SU-DHL-6 (cell line): ENCODE measurements around the gene ACAP3.

Experiments
- H2AFZ ChIP-seq: fragments of 200-600 bp; sonication (generic); 2 replicates; pipeline ENCODE4 v1.6.1; 2014; ENCODE audit warnings: low read depth, mild to moderate bottlenecking, moderate library complexity, mixed read lengths, antibody characterized with exemption, low read length; ENCODE audit not compliant: severe bottlenecking
- H3F3A ChIP-seq: fragments of 200-600 bp; shearing (Covaris generic); 2 replicates; pipeline ENCODE4 v1.6.0; 2016; ENCODE audit warnings: antibody characterized with exemption, mild to moderate bottlenecking; ENCODE audit not compliant: insufficient read depth
- H3K27ac ChIP-seq: fragments of 200-600 bp; sonication (generic); 2 replicates; pipeline ENCODE4 v1.5.1; 2016; ENCODE audit warnings: low read depth, mild to moderate bottlenecking, low read length, moderate library complexity, mixed read lengths
- H3K27me3 ChIP-seq: fragments of 200-600 bp; sonication (generic), shearing (Covaris generic); 2 replicates; pipeline ENCODE4 v1.6.0; 2014; ENCODE audit warnings: mild to moderate bottlenecking, low read length
- H3K36me3 ChIP-seq: fragments of 200-600 bp; sonication (generic); 2 replicates; pipeline ENCODE4 v1.6.1; 2014; ENCODE audit warnings: mild to moderate bottlenecking, low read length, mixed read lengths
- H3K4me2 ChIP-seq: fragments of 300-600, 200-600 bp; shearing (Covaris generic), sonication (generic); 2 replicates; pipeline ENCODE4 v1.6.0; 2014; ENCODE audit warnings: low read length, low read depth, mild to moderate bottlenecking; ENCODE audit not compliant: poor library complexity, severe bottlenecking
- H3K4me3 ChIP-seq: fragments of 200-600 bp; sonication (generic); 2 replicates; pipeline ENCODE4 v1.5.1; 2014; ENCODE audit warnings: antibody characterized with exemption, low read length, mild to moderate bottlenecking, mixed read lengths; ENCODE audit not compliant: insufficient read depth, poor library complexity, severe bottlenecking
- H3K79me2 ChIP-seq: fragments of 200-600 bp; sonication (generic); 2 replicates; pipeline ENCODE4 v1.6.1; 2014; ENCODE audit warnings: mild to moderate bottlenecking, low read length, moderate library complexity; ENCODE audit not compliant: insufficient read depth
- H3K9ac ChIP-seq: fragments of 200-600 bp; sonication (generic); 2 replicates; pipeline ENCODE4 v1.7.0; 2014; ENCODE audit warnings: mild to moderate bottlenecking, low read length
- H3K9me2 ChIP-seq: fragments of 200-600 bp; sonication (generic); replicated peaks from 2 replicates; pipeline ENCODE4 v1.6.1; 2014; ENCODE audit warnings: low read length; ENCODE audit not compliant: insufficient read depth
- H3K9me3 ChIP-seq: fragments of 200-600 bp; sonication (generic); 2 replicates; pipeline ENCODE4 v1.6.1; 2014; ENCODE audit warnings: low read length, mixed read lengths; ENCODE audit not compliant: insufficient read depth
- H4K20me1 ChIP-seq: fragments of 200-600 bp; sonication (generic); 2 replicates; pipeline ENCODE4 v1.6.1; 2014; ENCODE audit warnings: low read depth, mild to moderate bottlenecking, antibody characterized with exemption, low read length, moderate library complexity, mixed read lengths
- EZH2phosphoT487 ChIP-seq: fragments of 200-600 bp; sonication (generic), shearing (Covaris generic); conservative IDR thresholded peaks from 2 replicates; pipeline ENCODE4 v1.6.1; 2018; ENCODE audit warnings: mild to moderate bottlenecking, antibody characterized with exemption, low read length, moderate library complexity, mixed read lengths
- TF ChIP-seq, protein P1 (sequence below): fragments of 200-600 bp; sonication (generic); IDR thresholded peaks from one replicate; pipeline ENCODE4 v1.5.1; 2017; ENCODE audit warnings: antibody characterized with exemption, mild to moderate bottlenecking, low read length, moderate library complexity; ENCODE audit not compliant: insufficient read depth, poor library complexity, severe bottlenecking

Gene ACAP3

DNA sequence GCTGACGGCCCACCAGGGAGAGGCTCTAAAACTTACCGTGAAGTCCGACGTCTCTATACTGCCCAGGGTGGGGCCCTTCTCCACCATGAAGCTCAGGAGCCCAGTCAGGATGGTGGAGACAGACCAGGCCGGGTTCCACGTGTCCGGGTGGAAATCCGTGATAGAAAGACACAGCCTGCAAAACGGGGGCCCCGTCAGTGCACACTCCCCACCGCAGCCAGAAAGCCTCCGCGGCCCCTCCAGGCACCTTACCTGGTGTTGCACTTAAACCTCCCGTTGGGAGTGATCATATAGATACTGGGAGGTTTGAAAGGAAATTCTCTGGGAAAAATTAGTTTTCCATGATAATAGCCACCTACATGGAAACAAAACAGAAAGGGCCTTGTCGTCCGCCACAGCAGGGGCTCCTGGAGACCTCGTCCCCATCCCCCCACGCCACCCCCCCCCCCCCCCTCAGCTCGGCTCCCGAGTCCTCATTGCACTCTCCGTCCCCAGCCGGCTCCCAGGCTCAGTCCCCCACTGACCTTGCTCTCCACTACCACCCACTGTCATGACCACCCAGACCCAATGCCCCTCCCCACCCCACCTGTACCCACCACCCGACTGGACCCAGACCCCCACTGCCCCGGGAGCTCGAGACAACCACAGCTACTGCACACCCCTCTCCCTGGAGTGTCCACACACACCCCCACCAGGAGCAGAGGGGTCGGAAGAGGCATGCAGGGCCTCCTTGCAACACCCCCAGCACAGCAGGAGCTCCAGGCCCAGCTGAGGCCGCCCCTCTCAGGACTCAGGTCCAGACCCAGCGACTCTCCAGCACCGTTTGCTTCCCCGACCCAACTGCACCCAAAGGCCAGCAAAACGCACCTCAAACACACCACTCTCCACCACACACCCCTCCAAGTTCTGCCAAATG lies 50.5 kb downstream of the ACAP3 start:
- no peaks in the 10 kb centered on the region; the same call in 1 of the 2 replicates for H3K79me2 ChIP-seq
- no peak overlapping the region for H3K4me3 ChIP-seq
- H3F3A ChIP-seq, result no peaks in the 10 kb centered on the region
- H3K9me3 ChIP-seq, result no peaks in the 10 kb centered on the region
- no peak overlapping the region for H3K9ac ChIP-seq
- no peaks in the 10 kb centered on the region for H3K9me2 ChIP-seq
- H3K4me2 ChIP-seq, result no peak overlapping the region
- H3K27ac ChIP-seq, result no peak overlapping the region
- no peak for TF ChIP-seq EZH2phosphoT487
- TF ChIP-seq, protein P1, sequence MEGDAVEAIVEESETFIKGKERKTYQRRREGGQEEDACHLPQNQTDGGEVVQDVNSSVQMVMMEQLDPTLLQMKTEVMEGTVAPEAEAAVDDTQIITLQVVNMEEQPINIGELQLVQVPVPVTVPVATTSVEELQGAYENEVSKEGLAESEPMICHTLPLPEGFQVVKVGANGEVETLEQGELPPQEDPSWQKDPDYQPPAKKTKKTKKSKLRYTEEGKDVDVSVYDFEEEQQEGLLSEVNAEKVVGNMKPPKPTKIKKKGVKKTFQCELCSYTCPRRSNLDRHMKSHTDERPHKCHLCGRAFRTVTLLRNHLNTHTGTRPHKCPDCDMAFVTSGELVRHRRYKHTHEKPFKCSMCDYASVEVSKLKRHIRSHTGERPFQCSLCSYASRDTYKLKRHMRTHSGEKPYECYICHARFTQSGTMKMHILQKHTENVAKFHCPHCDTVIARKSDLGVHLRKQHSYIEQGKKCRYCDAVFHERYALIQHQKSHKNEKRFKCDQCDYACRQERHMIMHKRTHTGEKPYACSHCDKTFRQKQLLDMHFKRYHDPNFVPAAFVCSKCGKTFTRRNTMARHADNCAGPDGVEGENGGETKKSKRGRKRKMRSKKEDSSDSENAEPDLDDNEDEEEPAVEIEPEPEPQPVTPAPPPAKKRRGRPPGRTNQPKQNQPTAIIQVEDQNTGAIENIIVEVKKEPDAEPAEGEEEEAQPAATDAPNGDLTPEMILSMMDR, result no peak
- H3K36me3 ChIP-seq, result no peaks in the 10 kb centered on the region
- H4K20me1 ChIP-seq, result no peaks in the 10 kb centered on the region
- H3K27me3 ChIP-seq, result no peaks in the 10 kb centered on the region
- H2AFZ ChIP-seq, result no peak overlapping the region

DNA sequence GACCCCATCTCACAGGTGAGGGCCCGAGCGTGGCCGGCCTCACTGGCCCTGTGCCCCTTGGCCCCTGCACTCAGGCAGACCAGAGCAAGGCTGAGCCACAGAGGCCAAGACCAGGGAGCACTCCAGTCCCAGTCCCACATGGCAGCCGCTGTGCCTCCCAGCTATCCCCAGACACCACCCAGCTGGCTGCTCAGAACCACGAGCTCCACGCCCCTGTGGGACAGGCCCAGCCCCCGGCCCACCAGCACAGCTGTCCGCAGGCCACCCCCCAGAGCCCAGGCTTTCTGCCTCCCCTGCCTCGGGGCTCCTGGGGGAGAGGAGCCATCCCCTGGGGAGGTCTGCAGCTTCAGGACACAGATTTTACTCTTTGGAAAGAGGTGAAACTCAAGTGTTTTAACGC lies 52.1 kb downstream of the ACAP3 start:
- no peaks in the 10 kb centered on the region; the same call in 1 of the 2 replicates for H3K79me2 ChIP-seq
- no peak overlapping the region for H3K4me2 ChIP-seq
- H2AFZ ChIP-seq, result no peak overlapping the region
- no peak for TF ChIP-seq EZH2phosphoT487
- TF ChIP-seq, protein P1, result no peak
- no peak overlapping the region for H3K4me3 ChIP-seq
- no peak overlapping the region for H3K9ac ChIP-seq
- no peaks in the 10 kb centered on the region for H3K27me3 ChIP-seq
- H3K9me2 ChIP-seq, result no peaks in the 10 kb centered on the region
- no peaks in the 10 kb centered on the region for H3F3A ChIP-seq
- no peaks in the 10 kb centered on the region for H4K20me1 ChIP-seq
- H3K27ac ChIP-seq, result no peak overlapping the region
- no peaks in the 10 kb centered on the region for H3K36me3 ChIP-seq
- no peaks in the 10 kb centered on the region for H3K9me3 ChIP-seq

DNA sequence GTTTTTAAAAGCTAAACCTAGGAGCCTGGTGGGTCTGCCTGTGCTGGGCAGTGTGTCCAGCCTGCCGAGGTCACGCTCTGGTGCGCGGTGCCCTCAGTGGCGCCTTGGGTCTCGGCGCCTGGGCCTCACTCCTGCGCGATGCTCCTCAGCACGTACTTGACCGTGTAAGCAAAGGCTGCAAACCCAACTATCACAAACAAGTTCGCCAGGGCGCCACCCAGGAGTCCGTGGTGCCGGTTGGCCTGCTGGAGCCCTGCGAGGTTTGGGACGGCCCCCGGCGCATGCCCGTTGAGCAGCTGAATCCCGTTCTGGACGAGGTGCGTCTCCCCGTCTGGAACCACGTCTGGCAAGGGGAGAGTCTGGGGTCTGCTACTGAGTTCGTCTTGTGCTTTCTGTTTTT lies 52.7 kb downstream of the ACAP3 start:
- Histone ChIP-seq H3K27ac (no peak overlapping the region), H3F3A (no peaks in the 10 kb centered on the region), H3K4me2 (no peak overlapping the region), H2AFZ (no peak overlapping the region), H3K9me3 (no peaks in the 10 kb centered on the region), H4K20me1 (no peaks in the 10 kb centered on the region), H3K4me3 (no peak overlapping the region), H3K9ac (no peak overlapping the region), H3K27me3 (no peaks in the 10 kb centered on the region), H3K9me2 (no peaks in the 10 kb centered on the region), H3K36me3 (no peaks in the 10 kb centered on the region), H3K79me2 (no peaks in the 10 kb centered on the region; the same call in 1 of the 2 replicates)
- TF ChIP-seq EZH2phosphoT487, result no peak
- TF ChIP-seq, protein P1, result no peak
